ENCODE data around the gene RERE.

RERE gene

GRCh38 chr1:8373125-8373524 is 444.3 kb downstream of the RERE start:
- H3K4me3 Mint-ChIP-seq = no peak overlapping the region
- peaks cover 11% of the 10 kb centered on the region for H3K36me3 Mint-ChIP-seq (ENCODE audit: insufficient read depth)
- no peaks in the 10 kb centered on the region for H3K27me3 Mint-ChIP-seq
- ATAC-seq (replicated peaks; ENCODE audit: extremely low read depth, poor library complexity, severe bottlenecking) (no peak), DNase-seq (ENCODE audit: low spot score in 2 of 2) (no peak)
- H3K9me3 Mint-ChIP-seq = no peaks in the 10 kb centered on the region
- no peak overlapping the region for H3K27ac Mint-ChIP-seq (ENCODE audit: low read depth)
- peaks cover 50% of the 10 kb centered on the region for H3K4me1 Mint-ChIP-seq

GRCh38 chr1:8371372-8371991 is 446.0 kb downstream of the RERE start:
- Mint-ChIP-seq H3K9me3 (no peaks in the 10 kb centered on the region), H3K4me3 (no peak overlapping the region), H3K27ac (ENCODE audit: low read depth) (no peak overlapping the region), H3K36me3 (ENCODE audit: insufficient read depth) (peaks cover 9% of the 10 kb centered on the region), H3K27me3 (no peaks in the 10 kb centered on the region), H3K4me1 (peaks cover 52% of the 10 kb centered on the region)
- DNase-seq (ENCODE audit: low spot score in 2 of 2) = no peak
- no peak for ATAC-seq (replicated peaks; ENCODE audit: extremely low read depth, poor library complexity, severe bottlenecking)

- H3K36me3 Mint-ChIP-seq (ENCODE audit: insufficient read depth) = peaks cover 13% of the 10 kb centered on the region
- H3K27ac Mint-ChIP-seq (ENCODE audit: low read depth) = no peak overlapping the region
- no peaks in the 10 kb centered on the region for H3K27me3 Mint-ChIP-seq
- no peak for DNase-seq (ENCODE audit: low spot score in 2 of 2)
- H3K4me1 Mint-ChIP-seq = peaks cover 49% of the 10 kb centered on the region
- no peak overlapping the region for H3K4me3 Mint-ChIP-seq
- H3K9me3 Mint-ChIP-seq = no peaks in the 10 kb centered on the region
- no peak for ATAC-seq (replicated peaks; ENCODE audit: extremely low read depth, poor library complexity, severe bottlenecking)
Observed at GRCh38 chr1:8370905-8371315, 446.5 kb downstream of the RERE start.

- DNase-seq (ENCODE audit: low spot score in 2 of 2) = no peak
- Mint-ChIP-seq H3K27ac (ENCODE audit: low read depth) (peak overlapping the region; percentile 68), H3K9me3 (no peaks in the 10 kb centered on the region), H3K27me3 (no peaks in the 10 kb centered on the region), H3K36me3 (ENCODE audit: insufficient read depth) (peaks cover 16% of the 10 kb centered on the region), H3K4me3 (no peak overlapping the region), H3K4me1 (peaks cover 47% of the 10 kb centered on the region)
- no peak for ATAC-seq (replicated peaks; ENCODE audit: extremely low read depth, poor library complexity, severe bottlenecking)
Observed at GRCh38 chr1:8370046-8370881, 447.2 kb downstream of the RERE start.

- Mint-ChIP-seq H3K9me3 (no peaks in the 10 kb centered on the region), H3K36me3 (ENCODE audit: insufficient read depth) (peaks cover 16% of the 10 kb centered on the region), H3K4me1 (peaks cover 40% of the 10 kb centered on the region), H3K27ac (ENCODE audit: low read depth) (peak overlapping the region; percentile 68), H3K27me3 (no peaks in the 10 kb centered on the region), H3K4me3 (no peak overlapping the region)
- DNase-seq (ENCODE audit: low spot score in 2 of 2) (no peak), ATAC-seq (replicated peaks; ENCODE audit: extremely low read depth, poor library complexity, severe bottlenecking) (no peak)
Observed at GRCh38 chr1:8368956-8369639, 448.3 kb downstream of the RERE start.

- Mint-ChIP-seq H3K36me3 (ENCODE audit: insufficient read depth) (peaks cover 24% of the 10 kb centered on the region), H3K27ac (ENCODE audit: low read depth) (peak overlapping the region; percentile 68), H3K9me3 (no peaks in the 10 kb centered on the region), H3K27me3 (no peaks in the 10 kb centered on the region), H3K4me3 (no peak overlapping the region), H3K4me1 (peaks cover 40% of the 10 kb centered on the region)
- ATAC-seq (replicated peaks; ENCODE audit: extremely low read depth, poor library complexity, severe bottlenecking) (no peak), DNase-seq (ENCODE audit: low spot score in 2 of 2) (no peak)
Observed at GRCh38 chr1:8367571-8368194, 449.8 kb downstream of the RERE start.

- no peak for ATAC-seq (replicated peaks; ENCODE audit: extremely low read depth, poor library complexity, severe bottlenecking)
- H3K4me1 Mint-ChIP-seq = peaks cover 27% of the 10 kb centered on the region
- peaks cover 22% of the 10 kb centered on the region for H3K36me3 Mint-ChIP-seq (ENCODE audit: insufficient read depth)
- H3K27me3 Mint-ChIP-seq = no peaks in the 10 kb centered on the region
- no peak for DNase-seq (ENCODE audit: low spot score in 2 of 2)
- H3K27ac Mint-ChIP-seq (ENCODE audit: low read depth) = no peak overlapping the region
- H3K4me3 Mint-ChIP-seq = no peak overlapping the region
- no peaks in the 10 kb centered on the region for H3K9me3 Mint-ChIP-seq
Observed at GRCh38 chr1:8365661-8366362, 451.6 kb downstream of the RERE start.

GRCh38 chr1:8364528-8365442 is 452.7 kb downstream of the RERE start:
- peaks cover 16% of the 10 kb centered on the region for H3K4me1 Mint-ChIP-seq
- H3K27me3 Mint-ChIP-seq = no peaks in the 10 kb centered on the region
- H3K9me3 Mint-ChIP-seq = no peaks in the 10 kb centered on the region
- no peak overlapping the region for H3K4me3 Mint-ChIP-seq
- H3K36me3 Mint-ChIP-seq (ENCODE audit: insufficient read depth) = peaks cover 22% of the 10 kb centered on the region
- DNase-seq (ENCODE audit: low spot score in 2 of 2) (no peak), ATAC-seq (replicated peaks; ENCODE audit: extremely low read depth, poor library complexity, severe bottlenecking) (no peak)
- H3K27ac Mint-ChIP-seq (ENCODE audit: low read depth) = no peak overlapping the region

GRCh38 chr1:8363767-8364301 is 453.6 kb downstream of the RERE start:
- no peak for DNase-seq (ENCODE audit: low spot score in 2 of 2)
- no peak overlapping the region for H3K27ac Mint-ChIP-seq (ENCODE audit: low read depth)
- H3K4me3 Mint-ChIP-seq = no peak overlapping the region
- no peaks in the 10 kb centered on the region for H3K27me3 Mint-ChIP-seq
- H3K4me1 Mint-ChIP-seq = peaks cover 15% of the 10 kb centered on the region
- ATAC-seq (replicated peaks; ENCODE audit: extremely low read depth, poor library complexity, severe bottlenecking) = no peak
- H3K9me3 Mint-ChIP-seq = no peaks in the 10 kb centered on the region
- H3K36me3 Mint-ChIP-seq (ENCODE audit: insufficient read depth) = peaks cover 22% of the 10 kb centered on the region

- Mint-ChIP-seq H3K4me1 (peaks cover 15% of the 10 kb centered on the region), H3K27ac (ENCODE audit: low read depth) (no peak overlapping the region), H3K4me3 (no peak overlapping the region), H3K27me3 (no peaks in the 10 kb centered on the region), H3K9me3 (no peaks in the 10 kb centered on the region), H3K36me3 (ENCODE audit: insufficient read depth) (peaks cover 28% of the 10 kb centered on the region)
- no peak for ATAC-seq (replicated peaks; ENCODE audit: extremely low read depth, poor library complexity, severe bottlenecking)
- no peak for DNase-seq (ENCODE audit: low spot score in 2 of 2)
Observed at GRCh38 chr1:8363186-8363766, 454.2 kb downstream of the RERE start.

- Mint-ChIP-seq H3K27me3 (no peaks in the 10 kb centered on the region), H3K9me3 (no peaks in the 10 kb centered on the region), H3K27ac (ENCODE audit: low read depth) (no peak overlapping the region), H3K4me3 (no peak overlapping the region), H3K4me1 (peaks cover 15% of the 10 kb centered on the region), H3K36me3 (ENCODE audit: insufficient read depth) (peaks cover 31% of the 10 kb centered on the region)
- no peak for ATAC-seq (replicated peaks; ENCODE audit: extremely low read depth, poor library complexity, severe bottlenecking)
- no peak for DNase-seq (ENCODE audit: low spot score in 2 of 2)
Observed at GRCh38 chr1:8362701-8363101, 454.7 kb downstream of the RERE start.

All from central memory CD8-positive, alpha-beta T cell (primary cell).